H4 (cell line): Measurements from ENCODE around the gene RIC3. TPM values are rescaled to one million over a fixed set of nuclear protein-coding genes. Genes with fewer than 3 reads are reported as not detected.
"Not testable (repeated sequence)": the region's sequence is repeated elsewhere in the genome, so short reads cannot be mapped to it uniquely, and the experiment has no call there.

Experiments used
- DNase-seq: peaks from one replicate; pipeline ENCODE4 v3.0.0-alpha.2; 2015; ENCODE audit warnings: low spot score
- total RNA-seq: library from RNA; depleted of rRNA; stranded (reverse); fragments of >200 nt; shearing (Covaris generic); gene quantifications from 2 replicates; pipeline ENCODE4 v1.2.3, GENCODE V29; 2014

The RIC3 gene
- total RNA-seq, 1 experiment from 2014 or later, result 1.1 TPM

DNA sequence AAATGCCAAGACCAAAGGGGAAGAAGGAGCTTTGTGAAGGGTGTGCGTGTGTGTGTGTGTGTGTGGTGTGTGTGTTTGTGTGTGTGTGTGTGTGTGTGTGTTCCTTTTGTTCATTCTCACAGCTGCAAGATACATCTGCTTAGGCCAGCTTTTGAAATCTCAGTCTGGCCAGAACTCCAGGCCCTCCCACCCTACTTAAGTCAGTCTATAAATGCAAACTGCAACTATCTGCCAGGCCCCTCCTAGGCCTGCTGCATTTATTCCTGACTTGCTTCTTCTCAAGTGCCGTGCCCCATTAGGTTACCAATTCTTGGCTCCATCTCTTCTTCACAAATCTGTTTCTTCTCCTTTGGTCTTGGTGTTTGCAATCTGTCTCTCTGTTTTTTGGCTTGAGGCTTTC is 21.6 kb upstream of the RIC3 start:
- no peak for DNase-seq

DNA sequence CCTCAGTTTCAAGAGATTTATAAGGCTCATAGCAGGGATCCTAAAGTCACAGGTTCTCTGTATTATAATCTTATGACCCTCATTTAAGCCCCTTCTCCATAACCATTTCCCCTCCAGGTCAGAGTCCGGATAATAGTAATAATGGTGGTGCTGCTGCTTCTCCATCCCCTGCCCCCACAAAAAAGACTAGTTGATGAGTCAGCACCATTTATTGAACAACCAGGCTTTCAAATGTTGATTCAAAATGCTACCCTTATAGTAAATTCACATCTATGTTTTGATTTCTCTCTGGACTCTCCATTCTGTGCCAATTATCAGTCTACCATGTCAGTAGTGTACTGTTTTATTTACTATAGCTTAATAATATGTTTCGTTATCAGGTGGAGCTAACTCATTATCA is 17.6 kb upstream of the RIC3 start:
- DNase-seq, result no peak

DNA sequence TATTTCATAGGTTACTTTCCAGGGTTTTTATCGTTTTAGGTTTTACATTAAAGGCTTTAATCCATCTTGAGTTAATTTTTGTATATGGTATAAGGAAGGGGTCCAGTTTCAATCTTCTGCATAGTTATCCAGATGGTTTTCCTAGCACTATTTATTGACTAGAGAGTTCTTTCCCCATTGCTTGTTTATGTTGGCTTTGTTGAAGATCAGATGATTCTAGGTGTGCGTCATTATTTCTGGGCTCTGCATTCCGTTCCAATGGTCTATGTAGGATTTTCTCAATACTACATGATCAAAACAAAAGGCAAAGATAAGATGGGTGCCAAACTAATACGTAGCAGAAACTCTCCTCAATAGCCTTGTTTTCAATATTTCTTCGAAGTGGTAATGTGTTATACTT is 14.3 kb upstream of the RIC3 start:
- DNase-seq, result no peak

DNA sequence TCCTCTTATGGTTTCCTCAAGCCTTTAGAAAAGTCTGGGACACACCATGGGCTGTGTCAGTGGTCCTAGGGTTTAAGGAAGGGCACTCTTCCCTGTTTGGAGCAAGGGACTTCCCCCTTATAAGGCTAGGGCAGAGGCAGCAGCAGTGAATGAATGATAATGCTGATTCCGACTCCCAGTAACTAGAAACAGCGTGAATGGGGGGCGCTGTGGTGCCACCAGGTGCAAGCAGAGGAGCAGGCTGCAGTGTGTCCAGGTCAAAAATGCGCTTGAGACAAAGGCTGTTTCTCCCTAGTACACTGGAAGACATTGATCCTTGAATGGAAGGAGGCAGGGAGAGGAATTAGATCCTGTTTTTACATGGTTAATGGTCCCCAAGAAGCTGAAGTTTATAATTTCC is 11.6 kb upstream of the RIC3 start:
- no peak for DNase-seq

- no peak for DNase-seq
Observed at GRCh38 chr11:8178297-8178696, 9.5 kb upstream of the RIC3 start.

GRCh38 chr11:8177136-8177535 is 8.3 kb upstream of the RIC3 start:
- DNase-seq, result no peak

DNA sequence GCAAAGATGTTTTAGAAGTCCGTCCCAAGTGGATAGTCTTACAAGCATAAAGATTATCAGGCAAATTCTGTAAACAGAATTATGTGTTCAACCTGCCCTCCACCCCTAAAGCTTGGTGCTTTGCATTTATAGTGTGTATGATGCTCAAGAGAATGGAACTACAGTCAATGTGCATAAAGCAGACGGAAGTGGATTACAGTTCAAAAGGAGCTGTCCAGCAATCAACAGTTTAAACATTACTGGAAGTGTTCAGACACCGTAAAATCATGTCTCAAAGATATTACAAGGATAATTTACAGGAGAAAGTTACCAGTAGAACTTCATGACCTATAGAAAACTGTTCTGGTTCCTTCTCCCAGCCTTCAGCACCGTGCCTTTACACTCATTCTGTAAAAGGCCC is 1.0 kb downstream of the RIC3 start:
- no peak for DNase-seq

- DNase-seq, result no peak
Observed at GRCh38 chr11:8164746-8165145, 4.1 kb downstream of the RIC3 start.

- not testable (repeated sequence) for DNase-seq
Observed at GRCh38 chr11:8161627-8162304, 7.1 kb downstream of the RIC3 start.

DNA sequence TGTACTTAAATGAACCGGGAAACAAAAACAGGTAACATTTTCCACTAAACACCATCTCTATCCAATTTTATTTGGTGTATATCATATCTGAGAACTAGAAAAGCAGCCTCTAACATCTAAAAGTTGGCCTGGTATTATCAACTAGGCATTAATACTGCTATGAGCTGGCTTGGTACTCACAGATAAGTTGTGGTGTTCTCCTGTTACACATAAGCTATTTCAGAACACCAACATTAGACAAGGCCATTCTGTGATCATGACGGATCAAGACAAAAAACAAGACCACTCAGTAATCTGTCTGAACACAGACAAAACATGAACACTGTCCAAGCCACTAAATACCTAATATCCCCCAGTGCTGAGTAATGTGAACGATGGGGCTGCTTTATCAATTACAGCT is 11.9 kb downstream of the RIC3 start:
- no peak for DNase-seq

- no peak for DNase-seq
Observed at GRCh38 chr11:8149726-8150125, 19.1 kb downstream of the RIC3 start.

- no peak for DNase-seq
Observed at GRCh38 chr11:8138526-8138925, 30.3 kb downstream of the RIC3 start.

DNA sequence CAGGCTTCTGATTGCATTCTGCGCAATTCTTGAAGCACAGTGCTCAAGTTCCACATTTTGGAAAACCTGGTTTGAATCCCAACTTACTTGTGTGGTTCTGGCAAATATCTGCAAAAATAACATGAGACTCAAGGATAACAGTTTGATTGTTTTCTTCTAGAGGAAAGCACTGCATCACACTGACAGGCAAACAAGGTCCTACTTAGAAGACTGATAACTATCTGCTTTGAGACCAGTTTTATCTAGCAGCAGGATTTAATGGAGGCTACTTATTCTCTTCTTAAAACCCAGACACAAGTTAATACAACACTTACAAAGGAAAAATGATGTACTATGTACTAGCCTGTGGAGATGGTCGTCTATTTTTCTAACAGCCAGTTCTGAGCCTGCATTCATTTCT is 41.4 kb downstream of the RIC3 start:
- DNase-seq, result no peak

DNA sequence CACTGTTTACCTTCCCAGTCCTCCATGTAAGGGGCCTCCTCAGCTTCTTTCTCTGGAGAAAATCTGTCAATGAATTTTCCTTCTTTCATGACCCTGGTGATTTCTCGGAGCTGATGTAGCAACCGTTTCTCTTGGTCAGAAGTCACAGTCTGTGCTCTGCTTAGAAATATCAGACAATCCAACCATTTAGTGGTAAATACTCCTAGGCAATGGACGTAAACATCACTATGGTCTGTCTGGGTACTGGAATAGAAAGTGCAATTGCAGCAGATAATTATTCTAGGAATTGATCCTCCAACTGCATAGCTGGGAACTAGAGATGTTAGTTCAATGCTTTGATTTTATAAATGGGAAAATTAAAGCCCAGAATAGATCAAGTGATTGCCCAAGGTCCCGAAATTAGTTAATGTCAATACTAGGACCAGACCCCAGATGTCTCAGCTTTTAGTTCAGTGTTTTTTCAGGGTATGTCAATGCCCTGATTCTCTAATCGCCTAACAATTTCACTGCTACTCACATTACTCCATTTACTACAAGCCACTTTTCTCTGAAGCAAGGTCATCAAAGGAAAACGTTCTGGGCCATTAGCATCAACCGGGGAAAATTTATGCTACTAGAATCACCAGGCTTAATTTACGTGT is 42.1 kb downstream of the RIC3 start:
- no peak for DNase-seq

DNA sequence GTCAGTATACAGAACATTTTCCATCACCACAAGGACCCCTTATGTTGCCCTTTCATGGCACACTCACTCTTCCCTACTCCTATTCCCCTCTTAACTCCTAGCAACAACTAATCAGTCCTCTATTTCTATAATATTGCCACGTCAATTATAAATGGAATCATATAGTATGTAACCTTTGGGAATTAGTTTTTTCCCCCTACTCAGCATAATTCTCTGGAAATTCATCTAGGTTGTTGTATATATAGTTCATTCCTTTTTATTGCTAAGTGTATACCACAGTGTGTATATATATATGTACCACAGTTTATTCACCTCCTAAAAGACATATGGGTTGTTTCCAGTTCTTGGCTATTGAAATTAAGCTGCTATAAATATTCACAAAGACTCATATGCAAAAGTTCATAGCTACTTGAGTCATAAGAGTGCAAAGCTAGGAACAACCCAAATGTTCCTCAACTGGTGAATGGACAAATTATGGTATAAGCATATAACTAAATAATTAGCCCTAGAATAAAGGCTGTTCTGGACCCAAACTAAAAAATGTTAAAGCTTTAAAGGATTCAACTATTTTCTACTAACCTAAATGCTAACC is 46.6 kb downstream of the RIC3 start:
- DNase-seq, result no peak

GRCh38 chr11:8111636-8112035 is 57.2 kb downstream of the RIC3 start:
- no peak for DNase-seq

- DNase-seq, result no peak
Observed at GRCh38 chr11:8110396-8110795, 58.4 kb downstream of the RIC3 start.

DNA sequence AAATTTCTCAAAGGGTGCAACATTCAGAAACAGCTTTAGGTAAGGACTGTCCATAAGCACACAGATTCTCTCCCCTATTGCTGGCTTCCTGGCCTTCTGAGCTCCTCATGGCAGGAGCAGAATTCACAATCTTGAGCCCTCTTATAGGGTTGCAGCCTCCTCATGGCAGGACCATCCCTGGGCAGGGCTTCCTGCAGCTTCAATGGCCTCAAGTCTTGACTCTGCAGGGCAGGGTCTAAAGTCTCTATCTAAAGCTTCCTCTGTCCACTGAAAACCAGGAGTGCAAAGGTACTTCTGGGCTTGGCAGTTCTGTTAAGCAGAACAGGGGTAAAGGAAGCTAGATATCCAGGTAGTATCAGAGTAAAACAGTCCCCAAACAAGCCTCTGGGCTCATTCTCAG is 59.1 kb downstream of the RIC3 start:
- DNase-seq, result no peak

GRCh38 chr11:8108421-8108820 is 60.4 kb downstream of the RIC3 start:
- DNase-seq, result no peak

- DNase-seq, result no peak
Observed at GRCh38 chr11:8107642-8108041, 61.2 kb downstream of the RIC3 start.

DNA sequence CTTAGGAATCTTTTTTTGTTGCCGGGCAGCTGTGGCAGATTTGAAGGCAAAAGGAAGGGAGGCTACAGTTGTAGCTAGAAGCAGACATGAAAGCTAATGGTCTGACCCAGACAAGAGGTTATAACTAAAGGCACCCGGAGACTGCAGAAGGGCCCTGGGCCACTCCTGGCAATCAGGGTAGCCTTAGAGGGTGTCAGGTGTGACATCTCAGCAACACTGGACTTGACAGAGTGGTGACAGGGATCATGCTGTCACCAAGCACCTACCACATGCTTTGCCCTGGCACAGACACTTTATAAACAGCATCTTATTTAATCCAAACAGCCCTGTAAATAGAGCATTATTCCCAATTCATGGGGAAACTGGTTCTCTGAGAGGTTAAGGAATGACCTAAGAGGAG is 62.1 kb downstream of the RIC3 start:
- no peak for DNase-seq

- DNase-seq, result no peak
Observed at GRCh38 chr11:8105666-8106065, 63.2 kb downstream of the RIC3 start.

GRCh38 chr11:8105133-8105532 is 63.7 kb downstream of the RIC3 start:
- no peak for DNase-seq

DNA sequence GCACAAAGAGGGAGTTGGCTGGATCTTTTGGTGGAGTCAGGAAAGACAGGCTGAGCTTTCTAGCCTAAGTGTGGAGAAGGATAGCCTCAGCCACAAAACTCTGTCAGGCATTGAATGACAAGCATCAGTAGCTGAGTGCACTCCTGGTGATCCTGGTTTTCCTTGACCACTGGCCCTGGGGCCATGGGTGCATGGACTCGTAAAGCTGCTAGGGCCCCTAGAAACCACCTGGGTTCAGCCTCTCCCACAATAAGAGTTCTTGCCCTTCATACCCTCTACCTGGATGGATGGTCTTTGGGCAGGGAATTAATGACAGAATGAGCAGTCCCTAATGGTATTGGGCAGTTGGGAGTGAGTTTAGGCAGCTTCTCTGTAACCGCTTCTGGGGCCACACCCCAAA is 64.9 kb downstream of the RIC3 start:
- DNase-seq, result no peak
